HL-60 (cell line): ENCODE data around the gene TPST1.
"Not testable (repeated sequence)": the region's sequence is repeated elsewhere in the genome, so short reads cannot be mapped to it uniquely, and the experiment has no call there.

Experiments
- CTCF ChIP-seq: IDR thresholded peaks from one replicate; pipeline ENCODE4 v1.5.1; 2011; ENCODE audit warnings: low read length, control low read depth, inconsistent platforms; ENCODE audit not compliant: insufficient read depth
- POLR2AphosphoS5 ChIP-seq: IDR thresholded peaks from 2 replicates; pipeline ENCODE4 v1.6.1; 2012; ENCODE audit warnings: low read depth
- REST ChIP-seq: IDR thresholded peaks from 2 replicates; pipeline ENCODE4 v1.6.1; 2012; ENCODE audit warnings: low read depth; ENCODE audit not compliant: insufficient replicate concordance
- SPI1 ChIP-seq: IDR thresholded peaks from 2 replicates; pipeline ENCODE4 v1.6.1; 2012; ENCODE audit warnings: low read depth, mild to moderate bottlenecking, borderline replicate concordance

- not testable (repeated sequence) for TF ChIP-seq CTCF, REST, POLR2AphosphoS5, SPI1
Observed at GRCh38 chr7:66396052-66396451, 190.9 kb downstream of the TPST1 start.
